NCI-H82 treated with DMSO at 0.1 percent for 48 hours (cell line): ENCODE measurements around the gene TRIM31.

Experiments
- DNase-seq: peaks from one replicate; lab custom pipeline; 2025; ENCODE audit not compliant: unreplicated experiment; lab: John Stamatoyannopoulos, UW

The TRIM31 gene

GRCh38 chr6:30087876-30088275 is 25.0 kb downstream of the TRIM31 start:
- no peak for DNase-seq

GRCh38 chr6:30077218-30077617 is 35.7 kb downstream of the TRIM31 start:
- DNase-seq = no peak

- no peak for DNase-seq
Observed at GRCh38 chr6:30075790-30076732, 36.8 kb downstream of the TRIM31 start.

GRCh38 chr6:30075094-30075789 is 37.6 kb downstream of the TRIM31 start, which contains the start of gene RNF39:
Gene RNF39, minus strand, starts transcription at chr6:30075769. Its CDS starts 184 bp downstream, at chr6:30075585.
- DNase-seq = no peak

- no peak for DNase-seq
Observed at GRCh38 chr6:30074331-30075093, 38.4 kb downstream of the TRIM31 start.

GRCh38 chr6:30073489-30074235 is 39.2 kb downstream of the TRIM31 start:
- DNase-seq = no peak

GRCh38 chr6:30071858-30072257 is 41.0 kb downstream of the TRIM31 start:
- DNase-seq = no peak

- DNase-seq = no peak
Observed at GRCh38 chr6:30071081-30071818, 41.6 kb downstream of the TRIM31 start.

- peak; percentile 90 for DNase-seq
Observed at GRCh38 chr6:30067460-30068139, 45.3 kb downstream of the TRIM31 start.

GRCh38 chr6:30066577-30067459 is 46.1 kb downstream of the TRIM31 start, which contains the start of gene PPP1R11:
Gene PPP1R11, plus strand, starts transcription at chr6:30067198. Its CDS starts 213 bp downstream, at chr6:30067411.
- peak; percentile 100 for DNase-seq

GRCh38 chr6:30066082-30066481 is 46.8 kb downstream of the TRIM31 start:
- DNase-seq = no peak

- no peak for DNase-seq
Observed at GRCh38 chr6:30063315-30063714, 49.6 kb downstream of the TRIM31 start.

GRCh38 chr6:30062471-30063178 is 50.3 kb downstream of the TRIM31 start:
- no peak for DNase-seq

- DNase-seq = no peak
Observed at GRCh38 chr6:30061858-30062458, 50.9 kb downstream of the TRIM31 start.

- peak; percentile 94 for DNase-seq
Observed at GRCh38 chr6:30061092-30061857, 51.6 kb downstream of the TRIM31 start, which contains the start of gene POLR1H. Gene POLR1H, plus strand, starts transcription at chr6:30061265. Its CDS starts 260 bp downstream, at chr6:30061525.

GRCh38 chr6:30060606-30061091 is 52.2 kb downstream of the TRIM31 start:
- no peak for DNase-seq
